Measurements from ENCODE around the gene AADACL3. TPM values are rescaled to one million over a fixed set of nuclear protein-coding genes. Genes with fewer than 3 reads are reported as not detected.

AADACL3 gene
- total and polyA plus RNA-seq, 10 of the 15 experiments (the other 5 are each of a cell fraction or from before 2014, with no cell fraction given), result not detected

DNA sequence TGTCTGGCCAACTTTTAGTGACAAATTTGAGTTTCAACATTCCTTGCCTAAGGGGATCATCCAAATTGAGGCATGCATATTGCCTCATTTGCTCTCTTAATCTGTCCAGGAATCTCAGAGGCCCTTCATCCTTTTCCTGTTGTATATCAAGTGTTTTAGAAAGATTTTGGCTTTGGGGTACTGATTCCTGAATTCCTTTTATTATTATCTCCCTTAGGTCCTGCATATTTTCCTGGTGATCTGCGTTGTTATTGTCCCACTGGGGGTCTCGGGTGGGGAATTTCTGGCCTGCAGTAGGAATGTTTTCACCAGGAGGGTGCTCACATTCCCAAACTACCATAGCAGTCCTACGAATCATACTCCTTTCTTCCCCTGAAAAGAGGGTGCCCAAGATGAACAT lies 4.4 kb upstream of the AADACL3 start (continued):
- no peak for TF ChIP-seq TCF7 (IDR thresholded peaks at IDR 0.05; ENCODE audit: borderline replicate concordance)

DNA sequence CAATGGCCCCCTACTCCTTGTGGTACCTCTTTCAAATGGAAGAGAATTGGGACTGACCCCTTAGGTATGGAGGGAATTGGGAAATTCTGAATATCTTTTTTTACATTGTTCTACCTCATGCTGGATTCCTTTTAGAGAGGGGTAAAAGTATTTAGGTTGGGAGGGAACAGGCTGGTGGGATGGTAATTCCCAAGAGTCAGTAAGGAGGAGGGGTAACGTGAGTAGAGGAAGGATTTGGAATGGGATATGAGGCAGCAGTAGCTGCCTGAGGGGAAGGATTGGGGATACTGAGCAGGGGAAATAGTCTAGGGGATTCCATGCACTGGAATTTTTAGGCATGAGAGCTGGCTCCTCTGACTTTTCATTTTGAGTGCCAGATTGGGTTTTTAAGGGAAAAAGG lies 3.8 kb upstream of the AADACL3 start:
- intact Hi-C loops (cut with micrococcal nuclease; ENCODE audit: unreplicated experiment) (no loop called here), in situ Hi-C loops (cut with MboI) (no loop called here)
- no peak overlapping the region for H3K27ac ChIP-seq (ENCODE audit: control insufficient read depth, insufficient read depth)
- FAIRE-seq (no peak), ATAC-seq (no peak), DNase-seq (ENCODE audit: low read depth, low spot score) (no peak)
- H4K20me1 ChIP-seq (ENCODE audit: control insufficient read depth, insufficient read depth), result no peaks in the 10 kb centered on the region
- BruUV-seq (replicated peaks), result no TSS peak
- H3K9ac ChIP-seq (ENCODE audit: control insufficient read depth, insufficient read depth, low read length), result no peak overlapping the region
- TF ChIP-seq CBX5 (IDR thresholded peaks at IDR 0.05; ENCODE audit: low read depth), result no peak
- TF ChIP-seq, protein P1, sequence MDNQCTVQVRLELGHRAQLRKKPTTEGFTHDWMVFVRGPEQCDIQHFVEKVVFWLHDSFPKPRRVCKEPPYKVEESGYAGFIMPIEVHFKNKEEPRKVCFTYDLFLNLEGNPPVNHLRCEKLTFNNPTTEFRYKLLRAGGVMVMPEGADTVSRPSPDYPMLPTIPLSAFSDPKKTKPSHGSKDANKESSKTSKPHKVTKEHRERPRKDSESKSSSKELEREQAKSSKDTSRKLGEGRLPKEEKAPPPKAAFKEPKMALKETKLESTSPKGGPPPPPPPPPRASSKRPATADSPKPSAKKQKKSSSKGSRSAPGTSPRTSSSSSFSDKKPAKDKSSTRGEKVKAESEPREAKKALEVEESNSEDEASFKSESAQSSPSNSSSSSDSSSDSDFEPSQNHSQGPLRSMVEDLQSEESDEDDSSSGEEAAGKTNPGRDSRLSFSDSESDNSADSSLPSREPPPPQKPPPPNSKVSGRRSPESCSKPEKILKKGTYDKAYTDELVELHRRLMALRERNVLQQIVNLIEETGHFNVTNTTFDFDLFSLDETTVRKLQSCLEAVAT (IDR thresholded peaks at IDR 0.05), result no peak
- TF ChIP-seq TBL1XR1 (IDR thresholded peaks at IDR 0.05; ENCODE audit: low read depth, low read length), result no peak
- no peak for TF ChIP-seq SMC3 (IDR thresholded peaks at IDR 0.05; ENCODE audit: borderline replicate concordance, low read length)
- no peak for TF ChIP-seq KLF5 (IDR thresholded peaks at IDR 0.05; ENCODE audit: partially characterized antibody)
- no peak for TF ChIP-seq NRF1 (conservative IDR thresholded peaks at IDR 0.05; ENCODE audit: low read depth, low read length)
- TF ChIP-seq POLR2AphosphoS2 (IDR thresholded peaks at IDR 0.05; ENCODE audit: low read depth, low read length), result no peak
- TF ChIP-seq MTA3 (IDR thresholded peaks at IDR 0.05; ENCODE audit: borderline replicate concordance, low read length), result no peak
- no peak for TF ChIP-seq CEBPB (IDR thresholded peaks at IDR 0.05; ENCODE audit: borderline replicate concordance in 1 of 2, low read depth in 2 of 2, low read length in 2 of 2)
- TF ChIP-seq ZNF24 (IDR thresholded peaks at IDR 0.05), result no peak
- TF ChIP-seq EGR1 (IDR thresholded peaks at IDR 0.05; ENCODE audit: borderline replicate concordance in 1 of 2, low read depth in 2 of 2, low read length in 2 of 2), result no peak
- no peak for TF ChIP-seq DPF2 (IDR thresholded peaks at IDR 0.05)
- no peak for TF ChIP-seq STAT3 (IDR thresholded peaks at IDR 0.05; ENCODE audit: low read depth, low read length)
- H3K4me2 ChIP-seq (ENCODE audit: control insufficient read depth, insufficient read depth), result no peak overlapping the region
- no peaks in the 10 kb centered on the region for H3K79me2 ChIP-seq (ENCODE audit: control insufficient read depth, insufficient read depth, low read length)
- RAD21 ChIA-PET (ENCODE audit: unreplicated experiment), result no interaction called here
- SMC1A ChIA-PET (ENCODE audit: uncharacterized antibody, unreplicated experiment), result interaction anchor here (0.6 kb wide), 1 partner anchor 21 kb away, joined by 3 read pairs; no protein-coding TSS in a partner anchor
- CTCF ChIA-PET, result no interaction called here
- WGBS (ENCODE audit: insufficient coverage, insufficient replicate concordance, low lambda C conversion rate, missing lambda C conversion rate), result 0% methylated on average over 1 of the region's 1 CpG
- H2AFZ ChIP-seq (ENCODE audit: control insufficient read depth, low read depth, low read length), result no peak overlapping the region
- no peak overlapping the region for H3K4me3 ChIP-seq
- no peaks in the 10 kb centered on the region for H3K36me3 ChIP-seq (ENCODE audit: control insufficient read depth in 2 of 2, insufficient read depth in 2 of 2, low read length in 1 of 2)
- H3K9me3 ChIP-seq (replicated peaks; ENCODE audit: control insufficient read depth, insufficient read depth, low read length), result no peaks in the 10 kb centered on the region
- no peaks in the 10 kb centered on the region for H3K27me3 ChIP-seq (replicated peaks in 1 of 2; ENCODE audit: control insufficient read depth in 2 of 2, insufficient read depth in 2 of 2, low read length in 1 of 2)
- no peaks in the 10 kb centered on the region for H3K4me1 ChIP-seq (ENCODE audit: control insufficient read depth, insufficient read depth, low read length)
- POLR2A ChIA-PET, result no interaction called here

Measured in GM12878 (cell line).